HG03060 (cell line): Measurements from ENCODE around the gene TMA7B.

Experiments
- ATAC-seq: cut with Tn5 transposase; IDR thresholded peaks from one replicate; pipeline ENCODE4 v1.9.1; 2021; ENCODE audit warnings: low read depth, moderate number of reproducible peaks; ENCODE audit not compliant: unreplicated experiment

The TMA7B gene

GRCh38 chr22:39959640-39960447 is at the start of gene TMA7B:
TMA7B (plus strand) TSS chr22:39960397; CDS start chr22:39964375, 3,978 bp downstream.
- no peak for ATAC-seq

- no peak for ATAC-seq
Observed at GRCh38 chr22:39910876-39911613, 49.2 kb upstream of the TMA7B start.

- ATAC-seq: no peak
Observed at GRCh38 chr22:39913321-39913720, 46.9 kb upstream of the TMA7B start.

GRCh38 chr22:39913886-39914285 is 46.3 kb upstream of the TMA7B start:
- ATAC-seq: no peak

- ATAC-seq: no peak
Observed at GRCh38 chr22:39914584-39914983, 45.6 kb upstream of the TMA7B start.

- no peak for ATAC-seq
Observed at GRCh38 chr22:39915295-39915726, 44.9 kb upstream of the TMA7B start.

- ATAC-seq: no peak
Observed at GRCh38 chr22:39916496-39916895, 43.7 kb upstream of the TMA7B start.

- ATAC-seq: no peak
Observed at GRCh38 chr22:39917197-39917643, 43.0 kb upstream of the TMA7B start.

GRCh38 chr22:39917776-39918495 is 42.3 kb upstream of the TMA7B start:
- ATAC-seq: no peak

GRCh38 chr22:39920134-39920743 is 40.0 kb upstream of the TMA7B start:
- no peak for ATAC-seq

GRCh38 chr22:39923696-39924095 is 36.5 kb upstream of the TMA7B start:
- ATAC-seq: no peak

GRCh38 chr22:39924286-39924685 is 35.9 kb upstream of the TMA7B start:
- ATAC-seq: no peak

GRCh38 chr22:39925273-39925672 is 34.9 kb upstream of the TMA7B start:
- ATAC-seq: no peak

- no peak for ATAC-seq
Observed at GRCh38 chr22:39925909-39926679, 34.1 kb upstream of the TMA7B start.

- ATAC-seq: no peak
Observed at GRCh38 chr22:39926753-39927152, 33.4 kb upstream of the TMA7B start.

GRCh38 chr22:39927544-39927943 is 32.7 kb upstream of the TMA7B start:
- no peak for ATAC-seq

- ATAC-seq: no peak
Observed at GRCh38 chr22:39928536-39929520, 31.4 kb upstream of the TMA7B start.

- no peak for ATAC-seq
Observed at GRCh38 chr22:39931251-39931650, 28.9 kb upstream of the TMA7B start.

- ATAC-seq: no peak
Observed at GRCh38 chr22:39932166-39932565, 28.0 kb upstream of the TMA7B start.
